ENCODE data around the gene JMJD1C. TPM values are rescaled to one million over a fixed set of nuclear protein-coding genes. Genes with fewer than 3 reads are reported as not detected.

Gene JMJD1C
- total and polyA plus RNA-seq, 12 donors, result 36.0 to 124 (median 57.2) TPM

GRCh38 chr10:63421591-63421990, 44.2 kb downstream of the JMJD1C start:
- H3K36me3 ChIP-seq (replicated peaks in 1 of 2), result no peaks in the 10 kb centered on the region
- DNase-seq, result no peak

DNA sequence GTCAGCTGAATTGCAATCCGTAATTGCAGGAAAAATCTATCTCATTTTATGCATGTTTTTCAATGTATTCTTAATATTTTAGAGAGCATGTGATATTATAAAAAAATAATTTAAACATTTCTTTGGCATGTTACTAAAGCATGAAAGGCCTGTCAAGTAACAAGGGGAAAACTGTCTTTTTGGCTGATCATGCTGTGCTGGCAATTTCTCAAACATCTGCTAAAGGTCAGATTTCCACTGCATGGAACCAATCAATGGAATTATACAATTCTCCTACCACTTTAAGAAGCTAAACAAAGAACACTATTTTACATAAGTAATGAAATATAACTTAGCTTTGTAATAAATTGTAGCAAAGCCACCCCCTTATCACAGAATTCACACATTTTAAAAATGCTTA, 49.4 kb downstream of the JMJD1C start:
- Histone ChIP-seq H3K36me3 (replicated peaks in 1 of 2) (no peaks in the 10 kb centered on the region), H3K4me3 (no peak overlapping the region), H3K4me1 (replicated peaks in 1 of 2) (peaks cover 3 to 24% of the 10 kb centered on the region in 2 donors), H3K9me3 (replicated peaks in 1 of 3) (no peaks in the 10 kb centered on the region), H3K27ac (no peak overlapping the region), H3K27me3 (no peaks in the 10 kb centered on the region)
- TF ChIP-seq POLR2A (IDR thresholded peaks at IDR 0.05), result no peak
- TF ChIP-seq, protein P1, sequence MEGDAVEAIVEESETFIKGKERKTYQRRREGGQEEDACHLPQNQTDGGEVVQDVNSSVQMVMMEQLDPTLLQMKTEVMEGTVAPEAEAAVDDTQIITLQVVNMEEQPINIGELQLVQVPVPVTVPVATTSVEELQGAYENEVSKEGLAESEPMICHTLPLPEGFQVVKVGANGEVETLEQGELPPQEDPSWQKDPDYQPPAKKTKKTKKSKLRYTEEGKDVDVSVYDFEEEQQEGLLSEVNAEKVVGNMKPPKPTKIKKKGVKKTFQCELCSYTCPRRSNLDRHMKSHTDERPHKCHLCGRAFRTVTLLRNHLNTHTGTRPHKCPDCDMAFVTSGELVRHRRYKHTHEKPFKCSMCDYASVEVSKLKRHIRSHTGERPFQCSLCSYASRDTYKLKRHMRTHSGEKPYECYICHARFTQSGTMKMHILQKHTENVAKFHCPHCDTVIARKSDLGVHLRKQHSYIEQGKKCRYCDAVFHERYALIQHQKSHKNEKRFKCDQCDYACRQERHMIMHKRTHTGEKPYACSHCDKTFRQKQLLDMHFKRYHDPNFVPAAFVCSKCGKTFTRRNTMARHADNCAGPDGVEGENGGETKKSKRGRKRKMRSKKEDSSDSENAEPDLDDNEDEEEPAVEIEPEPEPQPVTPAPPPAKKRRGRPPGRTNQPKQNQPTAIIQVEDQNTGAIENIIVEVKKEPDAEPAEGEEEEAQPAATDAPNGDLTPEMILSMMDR (IDR thresholded peaks at IDR 0.05), result no peak
- no peak for DNase-seq
- WGBS, 4 donors, result 84 to 89% (median 85%) methylated on average over 1 of the region's 1 CpG
- intact Hi-C loops (cut with DNase I), result no loop called here

More at GRCh38 chr10:63421591-63421990, 44.2 kb downstream of the JMJD1C start:
- Histone ChIP-seq H3K27me3 (no peaks in the 10 kb centered on the region), H3K4me1 (replicated peaks in 1 of 2) (peaks cover 0 to 25% of the 10 kb centered on the region in 2 donors), H3K27ac (no peak overlapping the region), H3K9me3 (replicated peaks in 1 of 3) (no peaks in the 10 kb centered on the region), H3K4me3 (no peak overlapping the region)
- TF ChIP-seq, protein P1 (IDR thresholded peaks at IDR 0.05), result no peak
- no peak for TF ChIP-seq POLR2A (IDR thresholded peaks at IDR 0.05)
- intact Hi-C loops (cut with DNase I), result no loop called here

- no peaks in the 10 kb centered on the region for H3K27me3 ChIP-seq
- H3K4me1 ChIP-seq (replicated peaks in 1 of 2), result peaks cover 3 to 24% of the 10 kb centered on the region in 2 donors
- no peaks in the 10 kb centered on the region for H3K9me3 ChIP-seq (replicated peaks in 1 of 3)
- H3K27ac ChIP-seq, result no peak overlapping the region
- 56 to 65% (median 62%) methylated on average over 5 of the region's 5 CpGs for WGBS, 4 donors
- DNase-seq, result no peak
- no peaks in the 10 kb centered on the region for H3K36me3 ChIP-seq (replicated peaks in 1 of 2)
- intact Hi-C loops (cut with DNase I), result no loop called here
- no peak overlapping the region for H3K4me3 ChIP-seq
- no peak for TF ChIP-seq POLR2A (IDR thresholded peaks at IDR 0.05)
- TF ChIP-seq, protein P1 (IDR thresholded peaks at IDR 0.05), result no peak
Observed at GRCh38 chr10:63415640-63416244, 50.0 kb downstream of the JMJD1C start.

DNA sequence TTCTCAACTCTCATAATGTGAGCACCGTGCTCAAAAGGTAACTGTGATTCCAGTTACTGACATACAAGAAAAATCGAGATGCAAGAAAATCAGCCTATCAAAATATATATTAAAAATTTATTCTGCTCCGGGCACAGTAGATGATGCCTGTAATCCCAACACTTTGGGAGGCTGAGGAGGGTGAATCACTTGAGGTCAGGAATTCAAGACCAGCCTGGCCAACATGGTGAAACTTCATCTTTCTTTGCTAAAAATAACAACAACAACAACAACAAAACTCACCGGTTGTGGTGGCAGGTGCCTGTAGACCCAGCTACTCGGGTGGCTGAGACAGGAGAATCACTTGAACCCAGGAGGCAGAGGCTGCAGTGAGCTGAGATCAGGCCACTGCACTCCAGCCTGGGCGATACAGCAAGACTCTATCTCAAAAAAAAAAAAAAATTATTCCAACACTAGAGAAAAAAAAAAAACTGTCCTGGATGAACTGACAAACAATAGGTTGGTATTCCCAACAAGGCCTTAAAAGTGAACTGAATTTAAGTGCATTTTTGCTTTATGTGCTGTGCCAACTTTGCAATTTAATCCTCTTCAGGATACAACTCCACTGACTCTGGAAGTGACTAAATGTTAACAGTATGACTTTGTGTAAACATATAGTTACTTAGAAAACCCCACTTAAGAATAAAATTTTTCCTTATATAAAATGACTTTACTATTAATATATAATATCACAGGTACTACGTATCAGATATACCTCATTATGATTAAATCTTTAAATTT, 51.1 kb downstream of the JMJD1C start:
- 86 to 94% (median 90%) methylated on average over 6 to 7 of the region's 7 CpGs for WGBS, 4 donors
- DNase-seq, result no peak
- TF ChIP-seq POLR2A (IDR thresholded peaks at IDR 0.05), result no peak
- TF ChIP-seq, protein P1 (IDR thresholded peaks at IDR 0.05), result no peak
- intact Hi-C loops (cut with DNase I), result no loop called here
- Histone ChIP-seq H3K9me3 (replicated peaks in 1 of 3) (no peaks in the 10 kb centered on the region), H3K36me3 (replicated peaks in 1 of 2) (no peaks in the 10 kb centered on the region), H3K27me3 (no peaks in the 10 kb centered on the region), H3K4me1 (replicated peaks in 1 of 2) (peaks cover 3 to 24% of the 10 kb centered on the region in 2 donors), H3K27ac (no peak overlapping the region), H3K4me3 (no peak overlapping the region)

Data from adrenal gland (tissue), 12 donors.